Medulla oblongata (tissue), 1 donor: Measurements from ENCODE around the gene ABI3BP.

Experiments used
- DNase-seq: peaks from one replicate; pipeline ENCODE4 v3.0.0-alpha.2; 2015; ENCODE audit errors: extremely low spot score

ABI3BP gene

DNA sequence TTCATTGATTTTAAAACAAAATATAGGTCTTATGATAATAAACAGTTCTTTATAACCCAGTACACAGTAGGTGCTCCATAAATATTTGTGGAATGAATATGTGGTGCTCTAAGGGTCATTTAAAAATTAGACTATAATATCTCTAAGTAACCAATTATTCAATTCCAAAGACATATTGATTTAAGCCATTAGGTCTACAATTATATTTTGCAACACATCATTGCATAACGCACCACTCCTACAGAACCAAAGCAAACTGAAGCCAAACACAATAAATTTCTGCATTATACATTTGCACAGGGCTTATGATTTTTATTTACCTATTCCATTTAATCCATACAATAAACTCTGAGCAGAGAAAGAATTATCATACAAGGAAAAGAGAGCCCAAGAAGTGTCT is 104.3 kb downstream of the ABI3BP start:
- DNase-seq = no peak

DNA sequence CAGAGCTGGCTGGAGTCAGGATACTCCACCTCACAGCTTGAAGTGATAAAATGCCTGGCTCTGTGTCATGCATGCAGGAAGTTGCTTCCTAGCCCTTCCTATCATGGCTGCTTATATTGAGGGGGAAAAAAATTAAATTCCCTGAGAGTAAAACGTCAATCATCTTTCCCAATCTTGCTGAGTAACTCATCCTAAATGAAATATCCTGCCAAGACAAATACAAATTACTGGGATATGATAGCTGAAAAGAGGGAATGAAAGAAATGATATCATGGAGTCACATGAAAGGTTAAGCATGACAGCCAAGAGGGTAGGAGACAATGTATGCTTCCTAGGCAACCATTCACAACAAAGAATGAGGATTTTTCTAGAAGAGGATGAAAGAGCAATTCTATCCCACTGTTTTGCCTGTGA is 110.6 kb downstream of the ABI3BP start:
- DNase-seq = no peak

DNA sequence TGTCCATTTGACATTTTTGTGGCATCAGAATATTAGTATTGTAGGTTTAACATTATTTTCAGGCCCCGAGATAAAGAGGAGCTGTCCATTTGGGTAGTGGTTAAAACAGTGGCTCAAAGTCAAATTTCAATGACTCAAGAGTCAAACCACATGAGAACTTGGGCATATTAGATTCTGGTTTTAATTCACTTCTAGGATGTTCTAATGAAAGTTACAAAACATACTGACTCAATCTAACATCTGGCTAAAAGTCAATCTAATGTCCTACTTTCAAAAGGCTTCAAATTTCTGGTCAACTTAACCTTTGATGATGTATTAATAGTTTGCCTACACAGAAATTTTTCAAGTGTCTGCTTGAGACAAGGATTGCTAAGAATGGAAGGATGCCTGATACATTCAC is 112.4 kb downstream of the ABI3BP start:
- no peak for DNase-seq

DNA sequence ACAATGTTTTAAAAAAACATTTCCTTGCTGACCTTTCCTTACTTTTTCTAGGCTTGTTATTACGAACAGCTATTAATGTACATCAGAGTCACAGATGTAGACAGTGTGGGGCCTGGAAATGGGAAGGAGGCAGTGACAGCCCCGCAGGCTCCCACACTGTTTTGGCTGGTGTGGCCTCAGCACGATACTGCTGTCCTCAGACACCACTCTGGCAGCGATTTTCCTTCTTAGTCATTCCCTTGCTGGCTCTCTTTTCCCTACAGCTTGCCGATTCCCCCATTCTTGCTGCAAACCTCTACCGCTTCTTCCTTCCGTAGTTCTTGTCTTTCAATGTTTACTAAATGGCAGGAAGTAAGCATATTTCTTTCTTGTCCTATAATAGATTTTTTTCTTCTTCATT is 113.1 kb downstream of the ABI3BP start:
- DNase-seq = peak; percentile 10

DNA sequence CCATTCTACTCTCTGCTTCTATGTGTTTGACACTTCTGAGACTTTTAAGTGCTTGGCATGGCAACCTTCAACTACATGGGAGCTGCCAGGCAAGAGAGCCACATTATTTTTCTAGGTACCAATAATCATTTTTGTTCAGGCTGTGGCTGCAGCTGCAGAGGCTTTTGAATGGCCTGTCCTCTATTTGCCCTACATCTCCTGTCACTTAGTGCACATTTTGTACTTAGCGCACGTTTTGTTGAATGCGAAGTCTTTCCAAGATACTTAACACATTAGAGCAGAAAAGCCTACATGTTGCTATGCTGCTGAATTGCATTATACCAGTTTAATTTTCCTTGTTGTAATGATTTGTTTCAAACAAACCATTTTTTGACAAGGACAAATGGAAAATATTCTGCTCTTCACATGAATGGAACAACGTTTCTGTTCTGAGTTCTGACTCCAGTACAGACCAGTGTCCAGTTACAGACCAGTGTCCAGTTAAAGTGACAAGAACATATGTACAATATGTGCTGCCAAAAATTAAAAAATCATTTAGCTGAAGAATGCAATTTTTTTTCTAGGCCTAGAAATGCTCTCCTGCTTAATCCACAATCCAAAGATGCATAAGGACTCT is 113.9 kb downstream of the ABI3BP start:
- no peak for DNase-seq

DNA sequence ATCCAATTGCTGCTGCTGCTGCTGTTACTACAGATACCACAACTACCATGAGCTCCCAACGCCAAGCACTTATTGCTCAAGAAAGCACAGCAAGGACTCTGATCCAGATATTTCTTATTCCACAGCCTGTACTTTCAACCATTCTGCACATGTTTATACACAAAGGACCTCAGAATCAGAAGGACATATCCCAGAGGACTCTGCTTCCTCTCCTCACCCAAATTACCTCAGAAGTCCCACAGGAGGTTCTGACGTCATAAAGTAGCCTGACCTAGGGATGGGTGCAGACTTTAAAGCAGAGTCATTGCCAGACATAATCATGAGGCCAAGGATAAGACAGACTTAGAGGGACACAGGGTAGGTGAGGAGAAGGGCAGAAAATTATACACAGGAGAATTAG is 115.9 kb downstream of the ABI3BP start:
- DNase-seq = no peak

DNA sequence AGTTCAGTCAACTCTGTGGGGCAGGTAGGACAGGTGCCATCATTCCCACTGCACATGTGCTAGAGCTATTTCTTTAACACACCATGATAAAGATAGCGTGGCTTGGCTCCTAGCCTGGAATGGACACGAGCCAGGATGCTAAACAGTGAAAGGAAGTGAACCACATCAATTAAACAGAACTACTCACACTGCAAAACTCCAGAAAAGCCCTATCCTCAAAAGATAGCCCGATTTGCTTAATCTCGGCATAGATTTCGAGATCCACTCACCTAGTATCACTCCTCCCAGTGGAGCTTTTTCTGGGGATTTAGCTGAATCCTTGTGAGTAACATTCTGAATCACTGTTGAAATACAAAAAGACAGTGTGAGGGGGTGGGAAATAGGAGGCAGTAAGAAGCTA is 118.0 kb downstream of the ABI3BP start:
- no peak for DNase-seq

DNA sequence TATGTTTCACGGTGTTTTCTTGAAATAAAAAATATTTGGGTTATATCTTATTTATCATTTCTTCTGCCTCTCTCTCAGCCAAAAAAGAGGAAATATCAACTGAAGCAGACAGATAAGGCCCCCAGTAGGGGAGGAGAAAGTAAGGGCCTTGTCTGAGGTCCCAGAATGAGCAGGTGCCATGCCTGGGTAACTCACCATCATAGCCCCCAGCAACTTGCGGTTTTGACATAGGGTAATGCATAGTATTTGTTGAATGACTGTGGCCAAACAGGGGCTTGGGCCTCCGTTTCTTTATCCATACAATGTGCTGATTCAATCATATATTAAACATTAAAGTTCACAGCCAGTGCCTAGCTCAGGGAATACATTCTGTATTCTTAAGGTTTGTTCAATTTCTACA is 119.6 kb downstream of the ABI3BP start:
- DNase-seq = no peak

DNA sequence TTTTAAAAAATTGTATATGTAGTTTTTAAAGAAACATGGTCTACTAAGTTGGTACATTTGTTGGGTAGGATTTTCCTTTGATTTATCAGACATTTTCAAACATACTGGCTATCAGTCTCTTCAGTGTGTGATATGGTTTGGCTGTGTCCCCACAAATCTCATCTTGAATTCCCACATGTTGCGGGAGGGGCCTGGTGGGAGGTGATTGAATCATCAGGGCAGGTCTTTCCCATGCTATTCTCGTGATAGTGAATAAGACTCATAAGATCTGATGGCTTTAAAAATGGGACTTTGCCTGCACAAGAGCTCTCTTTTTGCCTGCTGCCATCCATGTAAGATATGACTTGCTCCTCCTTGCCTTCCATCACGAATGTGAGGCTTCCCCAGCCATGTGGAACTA is 121.9 kb downstream of the ABI3BP start:
- DNase-seq = no peak

DNA sequence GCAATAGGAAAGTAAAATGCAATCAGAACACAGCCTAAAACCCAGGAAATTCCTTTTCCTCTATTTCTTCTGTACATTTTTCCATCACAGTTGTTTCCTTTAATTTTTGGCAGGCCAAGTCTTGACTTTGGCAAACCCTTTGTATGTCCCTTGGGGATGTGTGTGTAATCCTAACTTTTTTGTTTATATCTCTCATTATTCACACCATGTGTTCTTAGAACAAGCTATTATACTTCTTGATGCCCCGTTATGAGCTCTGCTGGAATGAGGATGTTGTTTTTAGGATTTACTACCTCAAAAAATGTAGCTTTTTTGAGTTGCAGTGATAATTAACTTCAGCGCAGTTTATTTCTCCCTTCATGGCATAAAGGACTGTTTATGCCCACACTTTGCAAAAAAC is 123.4 kb downstream of the ABI3BP start:
- no peak for DNase-seq

DNA sequence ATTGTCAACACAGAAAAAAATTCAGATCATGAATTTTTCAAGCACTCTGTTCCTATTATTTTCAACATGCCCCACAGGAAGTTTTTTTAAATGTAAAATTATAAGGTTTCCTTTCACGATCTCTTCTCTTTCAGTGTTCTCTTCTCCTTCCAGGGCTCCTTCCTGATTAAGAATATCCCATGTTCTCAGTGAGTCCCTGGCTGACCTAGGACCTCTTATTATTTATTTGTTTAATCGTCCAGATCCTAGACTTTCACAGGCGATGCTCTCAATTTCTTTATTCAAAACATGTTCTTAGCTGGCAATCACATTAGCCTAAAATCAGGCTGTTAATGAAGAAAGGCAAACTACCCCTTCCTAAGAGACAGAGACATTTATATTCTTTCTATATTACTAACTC is 124.3 kb downstream of the ABI3BP start:
- DNase-seq = no peak

DNA sequence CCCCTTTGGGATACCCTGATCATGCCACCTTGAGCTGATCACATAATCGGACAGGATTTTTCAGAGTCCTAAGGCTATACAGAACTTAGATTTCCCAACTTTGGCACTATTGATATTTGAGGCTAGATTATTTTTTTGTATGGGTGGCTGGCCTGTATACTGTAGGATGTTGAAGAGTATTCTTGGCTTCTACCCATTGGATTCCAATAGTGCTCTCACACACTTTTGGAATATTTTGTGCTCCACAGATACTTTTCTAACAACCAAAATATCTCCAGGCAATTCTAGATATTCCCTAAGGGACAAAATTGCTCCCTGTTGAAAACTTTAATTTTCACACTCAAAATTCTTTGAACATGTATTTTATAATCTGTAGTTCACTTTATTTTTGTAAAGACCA is 125.1 kb downstream of the ABI3BP start:
- DNase-seq = no peak

DNA sequence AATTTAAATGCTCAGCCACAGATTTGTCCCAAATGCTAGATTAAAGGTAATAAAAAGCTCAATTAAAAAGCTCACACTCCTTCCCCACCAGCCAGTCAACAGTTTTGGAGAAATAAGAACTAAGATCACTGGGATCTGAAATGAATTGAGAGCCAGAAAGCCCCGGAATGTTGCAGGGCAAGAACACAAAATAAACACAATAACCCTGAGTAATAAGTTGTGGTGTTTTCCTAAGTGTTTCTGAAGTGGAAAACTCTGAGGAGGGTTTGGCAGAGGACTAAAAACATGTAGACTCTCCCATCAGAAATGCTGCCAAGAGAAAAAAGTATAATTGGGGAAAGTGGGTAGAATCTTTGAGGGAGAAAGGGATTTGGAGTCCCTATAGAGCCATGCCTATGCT is 127.8 kb downstream of the ABI3BP start:
- no peak for DNase-seq

DNA sequence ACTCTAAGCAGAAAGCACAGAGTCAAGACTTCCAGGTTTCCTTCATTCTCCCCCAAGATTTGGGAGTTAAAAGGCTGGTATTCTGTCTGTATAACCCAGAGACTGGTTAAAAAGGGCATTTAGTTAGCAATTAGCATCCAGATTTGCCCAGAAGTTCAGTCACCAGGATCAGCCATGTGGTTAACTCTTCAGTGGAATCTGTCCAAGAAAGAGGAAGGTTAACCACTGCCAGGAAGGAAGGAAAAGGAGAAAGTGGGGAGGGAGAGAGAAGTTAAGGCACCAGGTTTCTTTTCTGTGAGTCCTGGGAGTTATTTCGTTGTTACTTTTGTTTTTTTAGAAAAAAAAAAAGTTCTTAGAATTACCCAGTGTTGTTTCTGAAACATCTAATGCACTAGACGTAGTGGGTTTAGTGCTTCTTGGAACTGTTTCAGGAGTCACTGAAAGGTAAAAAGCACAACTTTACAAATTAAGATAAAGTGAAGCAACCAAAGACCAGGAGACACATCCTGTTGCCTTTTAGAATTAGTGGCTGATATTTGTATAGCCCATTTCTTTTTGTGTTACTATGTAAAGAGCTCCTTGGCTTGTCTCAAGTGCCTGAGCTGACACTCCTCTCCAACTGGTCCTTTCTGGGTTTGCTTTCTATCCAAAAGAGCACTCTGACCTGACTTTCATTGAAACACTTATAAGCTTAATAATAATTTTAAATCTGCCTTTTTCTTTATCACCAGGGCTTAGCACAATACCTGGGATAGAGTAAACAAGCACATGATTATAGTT is 128.6 kb downstream of the ABI3BP start:
- no peak for DNase-seq

DNA sequence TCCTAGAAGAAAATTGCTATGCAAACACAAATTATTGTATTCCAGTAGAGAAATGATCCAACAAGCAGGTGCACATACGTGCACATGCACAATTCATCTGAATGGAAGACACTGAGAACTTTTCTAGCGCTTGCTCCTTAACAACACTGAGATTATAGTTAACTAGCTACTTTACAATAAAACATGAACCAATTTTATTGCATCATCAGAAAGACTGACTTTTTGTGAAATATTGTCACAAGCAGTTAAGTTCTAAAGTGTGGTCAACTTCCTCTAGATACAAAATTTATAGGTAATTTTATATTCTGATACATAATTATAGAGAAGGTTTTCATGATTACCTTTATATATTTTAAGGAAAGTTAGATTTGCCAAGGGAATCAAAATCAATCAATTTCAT is 135.4 kb downstream of the ABI3BP start:
- no peak for DNase-seq

DNA sequence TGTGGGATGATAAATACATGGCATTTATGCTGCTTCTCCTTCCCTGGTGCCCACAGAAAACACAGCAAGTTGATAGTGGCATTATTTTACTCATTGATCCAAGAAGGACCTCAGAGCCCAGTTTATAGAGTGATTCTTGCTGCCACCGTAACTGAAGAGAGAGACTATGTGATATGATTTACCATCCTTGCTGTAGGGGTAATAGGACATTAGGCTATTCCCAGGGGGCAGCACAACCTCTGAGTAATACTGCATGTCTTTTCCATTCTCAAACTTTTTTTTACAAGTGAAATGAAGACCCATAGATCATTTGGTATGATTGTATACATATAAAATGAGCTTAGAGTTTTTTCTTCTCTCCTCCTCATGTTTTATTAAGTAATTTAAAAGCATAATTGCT is 136.4 kb downstream of the ABI3BP start:
- no peak for DNase-seq

DNA sequence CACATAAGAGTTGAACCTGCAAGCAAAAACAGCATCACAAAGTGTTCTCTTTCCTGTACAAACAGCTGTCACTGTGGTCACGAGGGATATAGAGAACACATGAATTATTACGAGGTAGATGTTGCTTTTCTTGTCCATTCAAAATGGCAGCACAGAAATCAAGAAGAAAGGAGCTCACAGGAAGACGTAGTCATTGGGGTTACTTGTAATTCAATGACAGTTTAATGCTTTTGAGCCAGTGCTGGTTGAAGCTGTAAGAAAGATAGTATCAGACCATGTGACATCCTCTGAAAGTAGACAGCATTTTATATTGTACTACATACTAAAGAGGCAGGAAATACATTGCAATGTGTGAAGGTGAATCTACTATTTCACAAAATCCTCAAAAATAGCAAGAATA is 140.4 kb downstream of the ABI3BP start:
- DNase-seq = no peak

DNA sequence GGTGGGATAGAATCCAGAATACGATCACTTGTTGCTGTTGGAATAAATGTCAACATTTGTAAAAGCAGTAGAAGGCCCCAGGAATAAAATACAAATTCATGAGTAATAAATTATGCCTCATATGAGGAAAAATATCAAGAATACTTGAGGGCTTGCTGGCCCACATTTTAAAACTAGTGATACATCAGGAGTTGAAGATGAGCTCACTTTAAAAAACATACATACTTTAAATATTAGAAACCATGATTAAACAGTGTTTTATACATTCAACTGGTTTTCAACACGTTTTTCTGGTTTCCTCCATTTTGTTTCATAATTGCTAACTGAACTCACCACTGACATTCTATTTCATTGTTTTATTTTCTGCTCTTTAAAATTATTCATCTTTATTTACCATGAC is 142.5 kb downstream of the ABI3BP start:
- DNase-seq = no peak

DNA sequence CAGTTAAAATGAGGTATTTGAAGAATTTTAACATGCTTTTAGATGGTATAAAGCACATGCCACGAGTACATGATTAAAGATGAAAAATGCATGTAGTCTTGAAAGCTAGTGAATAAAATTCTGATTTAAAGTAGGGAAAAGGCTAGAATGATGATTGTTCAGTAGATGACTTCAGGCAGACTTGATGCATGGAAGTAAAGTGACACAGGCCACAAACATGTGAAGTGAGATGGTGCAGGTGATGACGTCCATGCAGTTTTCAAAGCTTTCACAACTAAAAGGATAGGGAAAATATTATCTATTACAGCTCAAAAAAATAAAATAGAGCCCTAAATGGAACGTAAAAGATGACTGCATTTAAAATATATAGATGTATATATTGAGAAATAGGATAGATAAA is 143.1 kb downstream of the ABI3BP start:
- no peak for DNase-seq

DNA sequence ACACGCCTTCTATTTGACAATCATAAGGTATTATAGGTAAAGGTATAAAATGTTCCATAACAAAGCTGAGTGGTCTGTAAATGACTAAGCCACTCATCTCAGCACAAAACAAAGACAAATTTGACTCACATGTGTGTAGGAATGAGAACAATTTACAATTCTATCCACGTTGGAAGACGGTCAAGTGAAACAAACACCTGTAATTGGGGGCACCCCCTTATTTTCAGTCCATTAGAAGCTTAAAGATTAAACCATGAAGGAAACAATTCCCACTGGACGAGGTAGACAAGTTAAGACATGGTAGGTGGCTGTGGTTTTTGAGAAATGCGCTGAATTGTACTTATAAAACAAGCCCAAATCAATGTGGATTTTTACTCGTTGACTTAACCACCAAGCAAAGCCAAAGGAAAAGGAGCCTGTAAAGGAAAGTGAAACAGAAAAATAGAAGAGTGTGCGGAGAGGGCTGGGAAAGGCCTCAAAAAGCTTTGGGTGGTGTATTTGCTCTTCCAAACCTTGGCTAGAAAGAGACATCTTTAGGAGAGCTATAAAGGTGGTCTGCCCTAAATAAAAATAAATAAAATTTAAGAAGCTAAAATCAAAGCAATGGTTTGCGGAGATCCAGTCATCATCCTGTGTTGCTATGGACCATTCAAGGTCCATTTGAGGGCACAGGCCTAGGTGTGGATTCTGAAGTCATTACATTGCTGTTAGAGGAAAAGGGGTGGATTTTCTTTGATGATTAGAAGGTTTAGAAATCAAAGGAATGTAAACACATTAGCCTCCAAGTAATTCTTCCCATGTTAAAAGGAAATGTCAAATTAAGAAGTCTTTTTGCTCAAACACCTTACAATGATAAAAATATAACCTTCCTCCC is 148.9 kb downstream of the ABI3BP start:
- no peak for DNase-seq

DNA sequence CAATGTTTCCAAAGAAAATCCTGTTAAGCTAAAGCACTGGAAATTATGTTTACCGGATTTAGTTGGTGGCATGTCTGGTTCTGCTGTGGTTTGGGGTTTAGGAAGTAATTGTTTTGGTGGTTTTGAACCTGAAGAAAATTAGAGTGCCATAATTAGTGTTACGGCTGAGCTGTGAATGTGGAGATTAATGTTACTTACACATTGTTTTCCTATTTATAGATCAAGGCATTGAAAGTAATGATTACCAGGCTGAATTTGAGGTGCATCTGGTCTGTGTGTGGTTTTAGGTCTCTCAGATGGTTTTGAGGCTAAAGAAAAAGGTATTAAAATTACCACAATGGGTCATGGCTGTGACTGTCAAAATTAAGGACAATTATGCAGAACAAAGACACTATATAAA is 155.1 kb downstream of the ABI3BP start:
- DNase-seq = no peak

DNA sequence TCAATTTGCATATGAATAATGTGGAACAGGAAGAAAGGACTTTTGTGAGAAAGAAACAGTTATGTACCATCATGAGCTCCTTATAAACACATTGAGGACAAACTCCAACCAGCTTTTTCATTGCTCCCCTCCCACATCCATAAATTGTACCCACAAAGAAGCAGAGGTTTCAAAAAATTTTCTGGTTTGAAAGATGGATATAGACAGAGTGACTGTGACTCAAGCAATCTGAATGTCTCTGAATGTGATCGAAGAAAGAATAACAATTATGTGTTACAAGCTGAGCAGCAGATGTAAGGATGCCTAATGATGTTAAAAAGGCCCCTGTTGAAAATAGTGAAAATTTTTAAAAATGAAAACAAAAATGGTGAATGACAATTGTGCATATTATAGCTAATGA is 156.6 kb downstream of the ABI3BP start:
- DNase-seq = no peak

DNA sequence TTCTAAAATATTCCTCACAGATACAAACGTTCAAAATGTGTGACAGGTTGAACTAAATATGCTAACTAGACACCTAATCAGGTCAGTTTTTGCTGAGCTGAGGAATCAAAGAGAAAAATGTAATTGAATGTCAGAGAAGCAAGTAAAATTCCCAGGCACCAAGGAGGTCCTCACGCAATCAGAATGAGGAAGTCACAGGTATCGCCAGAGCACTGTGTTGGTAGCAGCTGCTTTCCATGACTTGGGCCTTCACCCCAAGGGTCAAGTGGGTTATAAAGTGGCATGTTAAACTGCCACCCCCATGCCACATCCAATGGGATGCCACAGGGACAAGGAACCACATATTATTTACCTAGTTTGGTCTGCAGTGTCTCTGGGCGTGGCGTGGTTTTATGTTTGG is 158.9 kb downstream of the ABI3BP start:
- no peak for DNase-seq
